ENCODE results near the gene FKTN. TPM values are rescaled to one million over a fixed set of nuclear protein-coding genes. Genes with fewer than 3 reads are reported as not detected.

FKTN gene
- total RNA-seq, 2 donors from 2014 or later = 11.7 to 20.8 TPM

GRCh38 chr9:105593145-105593544 lies 35.2 kb downstream of the FKTN start:
- Histone ChIP-seq H3K4me3 (ENCODE audit: low read length) (no peak overlapping the region), H3K9ac (ENCODE audit: extremely low read depth, low read length, poor library complexity, severe bottlenecking) (no peak overlapping the region), H3K36me3 (ENCODE audit: control insufficient read depth, insufficient read depth, low read length) (peaks cover 12% of the 10 kb centered on the region), H3K27me3 (ENCODE audit: control insufficient read depth, insufficient read depth, low read length, poor library complexity, severe bottlenecking) (no peaks in the 10 kb centered on the region), H3K27ac (ENCODE audit: low read depth, low read length) (no peak overlapping the region), H3K9me3 (ENCODE audit: control insufficient read depth, low read length) (peaks cover 28% of the 10 kb centered on the region), H3K4me1 (ENCODE audit: control insufficient read depth, insufficient read depth, low read length) (no peaks in the 10 kb centered on the region)
- Mint-ChIP-seq H3K9me3 (peaks cover 3% of the 10 kb centered on the region), H3K27me3 (ENCODE audit: insufficient read depth) (no peaks in the 10 kb centered on the region), H3K27ac (no peak overlapping the region), H3K4me1 (no peaks in the 10 kb centered on the region), H3K36me3 (ENCODE audit: low read depth) (peaks cover 25% of the 10 kb centered on the region), H3K4me3 (no peak overlapping the region)
- 81% methylated on average over 3 of the region's 3 CpGs; no CpG with 5 or more reads in 1 of the 2 experiments for WGBS, 2 experiments (ENCODE audit: insufficient coverage in 1 of 2, insufficient read length in 1 of 2)
- no peak for DNase-seq
- TF ChIP-seq, protein P1, sequence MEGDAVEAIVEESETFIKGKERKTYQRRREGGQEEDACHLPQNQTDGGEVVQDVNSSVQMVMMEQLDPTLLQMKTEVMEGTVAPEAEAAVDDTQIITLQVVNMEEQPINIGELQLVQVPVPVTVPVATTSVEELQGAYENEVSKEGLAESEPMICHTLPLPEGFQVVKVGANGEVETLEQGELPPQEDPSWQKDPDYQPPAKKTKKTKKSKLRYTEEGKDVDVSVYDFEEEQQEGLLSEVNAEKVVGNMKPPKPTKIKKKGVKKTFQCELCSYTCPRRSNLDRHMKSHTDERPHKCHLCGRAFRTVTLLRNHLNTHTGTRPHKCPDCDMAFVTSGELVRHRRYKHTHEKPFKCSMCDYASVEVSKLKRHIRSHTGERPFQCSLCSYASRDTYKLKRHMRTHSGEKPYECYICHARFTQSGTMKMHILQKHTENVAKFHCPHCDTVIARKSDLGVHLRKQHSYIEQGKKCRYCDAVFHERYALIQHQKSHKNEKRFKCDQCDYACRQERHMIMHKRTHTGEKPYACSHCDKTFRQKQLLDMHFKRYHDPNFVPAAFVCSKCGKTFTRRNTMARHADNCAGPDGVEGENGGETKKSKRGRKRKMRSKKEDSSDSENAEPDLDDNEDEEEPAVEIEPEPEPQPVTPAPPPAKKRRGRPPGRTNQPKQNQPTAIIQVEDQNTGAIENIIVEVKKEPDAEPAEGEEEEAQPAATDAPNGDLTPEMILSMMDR (conservative IDR thresholded peaks at IDR 0.05) = no peak

DNA sequence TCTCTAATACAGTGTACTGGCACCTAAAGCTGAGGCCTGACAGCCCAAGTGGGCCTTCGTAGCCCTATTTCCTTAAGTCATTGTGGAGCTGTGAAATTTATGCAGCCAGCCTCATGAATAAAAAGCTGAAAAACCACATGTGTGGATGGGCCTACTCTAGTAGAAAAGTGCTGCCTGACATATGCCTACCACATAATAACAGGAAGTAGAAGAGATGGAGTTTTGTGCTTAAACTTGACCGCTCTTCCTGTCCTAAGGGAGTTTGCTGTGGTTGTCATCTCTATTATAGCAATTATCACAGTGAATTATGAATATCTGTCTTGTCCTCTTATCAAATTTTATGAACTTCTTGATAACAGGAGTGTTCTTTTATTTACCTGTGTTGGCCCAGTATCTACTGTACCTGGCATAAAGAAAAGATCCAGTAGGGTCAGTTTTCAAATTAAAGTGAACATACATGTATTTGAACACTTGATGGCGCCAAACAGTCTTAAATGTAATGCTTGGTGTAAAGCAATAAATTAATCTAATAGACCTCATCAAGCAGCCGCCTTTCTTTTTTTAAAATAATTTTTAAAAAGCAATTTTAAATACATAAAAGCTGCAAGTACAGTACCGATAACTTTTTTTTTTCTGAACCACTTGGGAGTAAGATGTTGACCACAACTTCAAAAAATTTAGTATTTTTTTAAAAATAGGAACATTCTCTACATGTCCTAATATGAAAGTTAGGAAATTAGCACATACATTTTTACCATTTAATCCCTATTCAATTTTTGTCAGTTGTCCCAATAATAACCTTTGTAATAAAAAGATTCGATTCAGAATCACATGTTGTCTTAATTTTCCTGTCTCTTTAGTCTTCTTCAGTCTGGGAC lies 51.0 kb downstream of the FKTN start:
- Mint-ChIP-seq H3K4me3 (no peak overlapping the region), H3K9me3 (peaks cover 1% of the 10 kb centered on the region), H3K27me3 (ENCODE audit: insufficient read depth) (no peaks in the 10 kb centered on the region), H3K4me1 (no peaks in the 10 kb centered on the region), H3K27ac (no peak overlapping the region), H3K36me3 (ENCODE audit: low read depth) (no peaks in the 10 kb centered on the region)
- no peak overlapping the region for H3K27ac ChIP-seq (ENCODE audit: low read depth, low read length)
- H3K36me3 ChIP-seq (ENCODE audit: control insufficient read depth, insufficient read depth, low read length) = peaks cover 3% of the 10 kb centered on the region
- no peak overlapping the region for H3K4me3 ChIP-seq (ENCODE audit: low read length)
- no peaks in the 10 kb centered on the region for H3K27me3 ChIP-seq (ENCODE audit: control insufficient read depth, insufficient read depth, low read length, poor library complexity, severe bottlenecking)
- peak; percentile 41 for DNase-seq
- peaks cover 3% of the 10 kb centered on the region for H3K9me3 ChIP-seq (ENCODE audit: control insufficient read depth, low read length)
- no peaks in the 10 kb centered on the region for H3K4me1 ChIP-seq (ENCODE audit: control insufficient read depth, insufficient read depth, low read length)
- 71 to 100% methylated on average over 2 to 6 of the region's 6 CpGs for WGBS, 2 experiments (ENCODE audit: insufficient coverage in 1 of 2, insufficient read length in 1 of 2)
- TF ChIP-seq, protein P1 (conservative IDR thresholded peaks at IDR 0.05) = peak; percentile 81
- H3K9ac ChIP-seq (ENCODE audit: extremely low read depth, low read length, poor library complexity, severe bottlenecking) = no peak overlapping the region

DNA sequence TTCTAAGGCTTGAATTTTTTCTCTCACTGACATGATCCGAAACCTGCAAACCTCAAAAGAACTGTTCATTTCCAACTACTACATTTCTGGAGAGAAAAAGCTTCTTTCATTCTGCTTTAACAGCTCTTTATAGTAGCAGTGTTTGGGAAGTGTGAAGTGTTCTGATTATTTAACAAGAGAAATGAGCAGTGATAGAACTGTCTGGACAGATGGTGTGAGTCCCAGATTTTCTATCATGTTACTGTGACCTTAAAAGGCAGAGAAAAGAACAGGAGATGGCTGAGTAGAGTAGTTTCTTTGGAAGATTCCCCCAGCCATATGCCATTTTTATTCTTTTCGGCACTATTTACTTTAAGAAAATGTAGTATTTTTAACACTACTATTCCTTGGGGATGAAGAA lies 63.1 kb downstream of the FKTN start:
- no peak for DNase-seq
- H3K36me3 Mint-ChIP-seq (ENCODE audit: low read depth) = no peaks in the 10 kb centered on the region
- no peak overlapping the region for H3K4me3 ChIP-seq (ENCODE audit: low read length)

More for the DNA sequence above, 63.1 kb downstream of the FKTN start:
- Histone ChIP-seq H3K27ac (ENCODE audit: low read depth, low read length) (no peak overlapping the region), H3K4me1 (ENCODE audit: control insufficient read depth, insufficient read depth, low read length) (no peaks in the 10 kb centered on the region), H3K9ac (ENCODE audit: extremely low read depth, low read length, poor library complexity, severe bottlenecking) (no peak overlapping the region), H3K27me3 (ENCODE audit: control insufficient read depth, insufficient read depth, low read length, poor library complexity, severe bottlenecking) (no peaks in the 10 kb centered on the region), H3K36me3 (ENCODE audit: control insufficient read depth, insufficient read depth, low read length) (peaks cover 3% of the 10 kb centered on the region), H3K9me3 (ENCODE audit: control insufficient read depth, low read length) (no peaks in the 10 kb centered on the region)
- Mint-ChIP-seq H3K9me3 (no peaks in the 10 kb centered on the region), H3K27me3 (ENCODE audit: insufficient read depth) (no peaks in the 10 kb centered on the region), H3K4me1 (no peaks in the 10 kb centered on the region), H3K4me3 (no peak overlapping the region), H3K27ac (no peak overlapping the region)
- TF ChIP-seq, protein P1 (conservative IDR thresholded peaks at IDR 0.05) = no peak
- WGBS, 2 experiments (ENCODE audit: insufficient coverage in 1 of 2, insufficient read length in 1 of 2) = 80% methylated on average over 1 of the region's 2 CpGs; no CpG with 5 or more reads in 1 of the 2 experiments

Data from endodermal cell (in vitro differentiated cells).